ENCODE measurements around the gene UBE2C.

DNA sequence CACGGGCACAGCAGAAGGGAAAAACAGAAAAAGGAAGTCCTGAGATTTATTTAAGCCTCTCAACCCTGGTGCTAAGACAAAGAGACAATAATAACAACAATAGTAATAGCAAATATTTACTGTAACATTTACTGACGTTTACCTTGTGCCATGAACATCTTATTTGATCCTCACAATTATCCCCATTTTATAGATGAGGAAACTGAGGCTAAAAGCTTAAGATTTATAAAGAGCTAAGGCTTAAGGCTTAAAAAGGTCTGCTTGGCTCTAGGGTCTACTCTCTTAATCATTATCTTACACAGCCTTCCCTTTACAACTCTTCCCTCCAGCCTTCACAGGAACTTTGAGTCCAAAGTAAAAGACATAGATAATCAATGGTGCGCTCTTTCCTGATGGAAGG, 24.1 kb upstream of the UBE2C start:
- TF ChIP-seq, protein P1, sequence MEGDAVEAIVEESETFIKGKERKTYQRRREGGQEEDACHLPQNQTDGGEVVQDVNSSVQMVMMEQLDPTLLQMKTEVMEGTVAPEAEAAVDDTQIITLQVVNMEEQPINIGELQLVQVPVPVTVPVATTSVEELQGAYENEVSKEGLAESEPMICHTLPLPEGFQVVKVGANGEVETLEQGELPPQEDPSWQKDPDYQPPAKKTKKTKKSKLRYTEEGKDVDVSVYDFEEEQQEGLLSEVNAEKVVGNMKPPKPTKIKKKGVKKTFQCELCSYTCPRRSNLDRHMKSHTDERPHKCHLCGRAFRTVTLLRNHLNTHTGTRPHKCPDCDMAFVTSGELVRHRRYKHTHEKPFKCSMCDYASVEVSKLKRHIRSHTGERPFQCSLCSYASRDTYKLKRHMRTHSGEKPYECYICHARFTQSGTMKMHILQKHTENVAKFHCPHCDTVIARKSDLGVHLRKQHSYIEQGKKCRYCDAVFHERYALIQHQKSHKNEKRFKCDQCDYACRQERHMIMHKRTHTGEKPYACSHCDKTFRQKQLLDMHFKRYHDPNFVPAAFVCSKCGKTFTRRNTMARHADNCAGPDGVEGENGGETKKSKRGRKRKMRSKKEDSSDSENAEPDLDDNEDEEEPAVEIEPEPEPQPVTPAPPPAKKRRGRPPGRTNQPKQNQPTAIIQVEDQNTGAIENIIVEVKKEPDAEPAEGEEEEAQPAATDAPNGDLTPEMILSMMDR (IDR thresholded peaks at IDR 0.05): no peak
- no peak for TF ChIP-seq POLR2A (IDR thresholded peaks at IDR 0.05)

Data from testis (tissue), 2 donors.